Superior temporal gyrus (tissue), 1 donor: ENCODE results near the gene MTUS2.

Experiments used
- DNase-seq: peaks from one replicate; pipeline ENCODE4 v3.0.0-alpha.2; 2016; ENCODE audit errors: extremely low spot score

MTUS2 gene

DNA sequence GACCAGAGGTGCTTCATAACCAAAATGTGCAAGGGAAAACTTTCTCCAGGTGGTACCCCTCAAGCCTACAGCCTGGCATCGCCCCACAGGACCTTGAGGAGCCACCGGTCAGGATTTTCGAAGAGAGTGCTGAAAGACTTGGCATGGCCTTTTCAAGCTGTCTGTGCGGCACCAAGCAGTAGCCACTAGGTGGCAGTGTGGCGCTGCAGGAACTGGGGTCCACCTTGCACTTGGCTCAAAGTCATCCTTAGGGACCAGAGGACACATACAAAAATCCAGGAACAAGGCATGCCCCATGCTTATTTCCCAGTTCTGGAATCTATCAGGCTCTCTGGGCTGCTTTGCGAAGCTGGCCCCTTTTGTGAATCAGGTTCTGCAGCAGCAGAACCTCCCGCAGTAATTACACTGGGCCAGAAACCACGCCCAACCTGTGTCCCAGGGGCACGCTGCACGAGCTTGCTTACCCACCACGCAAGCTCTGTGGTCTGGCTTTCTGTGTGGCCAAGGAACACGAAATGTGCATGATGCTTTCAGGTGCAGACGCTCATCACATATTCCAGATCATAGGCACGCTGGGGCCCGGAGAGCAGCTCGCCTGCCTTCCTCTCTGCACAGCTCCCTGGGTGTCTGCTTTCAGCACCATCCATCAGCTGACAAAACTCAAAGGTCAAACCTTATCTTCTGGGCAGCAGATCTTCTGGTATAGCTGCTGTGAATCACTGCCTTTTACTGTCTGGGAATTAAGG, 688.2 kb downstream of the MTUS2 start:
- peak; percentile 96 for DNase-seq

DNA sequence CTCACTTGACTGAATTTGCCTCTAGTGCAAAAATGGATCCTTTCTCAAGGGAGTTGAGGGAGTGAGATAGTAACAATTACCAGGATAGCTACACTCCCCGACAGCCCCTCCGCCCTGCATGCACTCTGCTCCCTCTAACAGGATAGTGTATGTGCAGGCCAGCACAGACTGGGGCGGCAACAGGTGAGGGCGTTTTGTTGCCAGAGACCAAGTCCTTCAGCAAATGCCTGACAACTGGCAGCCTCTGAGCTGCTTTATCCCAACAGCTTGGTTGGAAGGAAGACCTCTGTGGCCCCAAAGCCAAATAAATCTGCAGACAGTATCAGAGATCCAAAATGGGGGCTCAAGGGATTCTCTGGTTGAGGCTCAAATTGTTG, 688.7 kb downstream of the MTUS2 start:
- DNase-seq = no peak

DNA sequence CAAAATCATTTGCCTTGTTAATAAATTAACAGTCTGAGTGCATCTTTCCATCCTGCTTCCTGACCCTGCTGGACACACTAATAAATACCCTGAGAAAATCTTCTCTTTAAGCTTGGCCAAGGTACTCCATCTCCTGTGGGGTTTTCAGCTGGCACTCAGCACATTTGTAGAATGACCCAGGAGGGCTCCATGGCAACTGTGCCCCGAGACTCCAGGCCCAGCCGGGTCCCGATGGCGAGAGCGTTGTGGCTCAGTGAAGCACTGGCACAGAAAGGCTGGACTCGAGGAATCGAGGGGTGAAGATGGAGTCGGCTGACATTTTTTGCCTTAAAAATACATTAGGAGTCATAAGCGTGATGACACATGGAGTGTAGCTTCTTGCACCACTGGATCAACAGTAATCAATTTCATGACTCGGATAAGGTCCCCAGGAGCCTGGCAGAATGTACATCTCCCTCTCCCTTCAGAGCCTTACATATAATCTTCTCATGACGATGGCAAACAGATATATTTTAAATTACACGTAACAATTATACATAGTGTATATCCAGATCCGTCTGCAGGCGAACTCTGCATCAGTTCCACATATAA, 690.0 kb downstream of the MTUS2 start:
- DNase-seq = no peak

DNA sequence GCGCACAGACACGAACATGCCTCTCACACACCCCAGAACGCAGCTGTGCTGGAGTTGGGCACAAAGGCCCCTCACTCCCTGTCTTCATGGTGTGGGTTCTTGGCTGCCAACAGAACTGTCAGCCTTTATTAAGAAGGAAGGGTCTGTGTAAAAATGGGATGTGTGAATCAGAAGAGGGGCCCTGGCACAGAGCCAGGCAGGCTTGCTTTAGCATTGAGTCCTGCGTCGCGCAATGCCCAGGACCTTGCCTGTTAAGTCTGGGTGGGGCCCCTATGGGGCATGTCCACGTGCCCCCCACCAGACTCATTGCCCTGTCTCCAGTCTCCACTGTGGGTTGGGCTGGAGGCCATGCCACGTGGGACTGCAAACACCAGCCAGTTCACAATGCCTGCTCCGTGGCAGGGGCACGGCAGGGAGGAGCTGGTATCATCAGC, 690.5 kb downstream of the MTUS2 start:
- DNase-seq = no peak

DNA sequence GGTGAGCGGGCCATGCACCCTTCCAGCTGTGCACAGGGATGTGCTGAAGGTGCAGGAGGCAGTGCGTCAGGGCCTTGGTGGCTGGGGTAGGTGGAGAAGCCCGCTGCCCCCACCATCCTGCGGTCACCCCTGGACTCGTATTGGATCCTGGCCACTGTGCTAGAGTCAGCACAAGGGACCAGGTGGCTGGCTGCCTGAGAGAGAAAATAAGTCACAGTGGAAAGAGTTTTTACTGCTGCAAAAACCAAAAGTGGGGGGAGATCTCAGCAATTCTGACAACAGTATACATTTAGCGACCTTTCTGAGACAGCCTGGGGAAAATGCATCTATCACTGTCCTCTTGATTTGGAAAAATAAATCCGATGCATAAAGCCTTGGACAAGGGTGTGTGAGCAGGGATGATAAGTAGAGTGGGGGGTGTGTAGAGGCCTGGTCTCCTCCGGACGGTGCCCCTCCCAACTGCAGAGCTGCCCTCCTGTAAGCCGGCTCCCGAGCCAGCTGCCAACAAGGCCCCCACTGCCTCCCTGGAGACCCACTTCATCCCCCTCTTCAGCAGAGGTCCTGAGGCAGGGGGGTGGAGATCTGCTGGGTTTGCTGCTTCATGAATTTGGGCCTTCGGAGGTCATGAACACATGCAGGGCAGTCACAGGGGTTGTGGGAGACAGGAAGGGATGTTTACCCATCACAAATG, 691.1 kb downstream of the MTUS2 start:
- DNase-seq = no peak

GRCh38 chr13:29511980-29512379, 691.8 kb downstream of the MTUS2 start:
- DNase-seq = no peak

GRCh38 chr13:29513002-29513980, 693.2 kb downstream of the MTUS2 start:
- no peak for DNase-seq

DNA sequence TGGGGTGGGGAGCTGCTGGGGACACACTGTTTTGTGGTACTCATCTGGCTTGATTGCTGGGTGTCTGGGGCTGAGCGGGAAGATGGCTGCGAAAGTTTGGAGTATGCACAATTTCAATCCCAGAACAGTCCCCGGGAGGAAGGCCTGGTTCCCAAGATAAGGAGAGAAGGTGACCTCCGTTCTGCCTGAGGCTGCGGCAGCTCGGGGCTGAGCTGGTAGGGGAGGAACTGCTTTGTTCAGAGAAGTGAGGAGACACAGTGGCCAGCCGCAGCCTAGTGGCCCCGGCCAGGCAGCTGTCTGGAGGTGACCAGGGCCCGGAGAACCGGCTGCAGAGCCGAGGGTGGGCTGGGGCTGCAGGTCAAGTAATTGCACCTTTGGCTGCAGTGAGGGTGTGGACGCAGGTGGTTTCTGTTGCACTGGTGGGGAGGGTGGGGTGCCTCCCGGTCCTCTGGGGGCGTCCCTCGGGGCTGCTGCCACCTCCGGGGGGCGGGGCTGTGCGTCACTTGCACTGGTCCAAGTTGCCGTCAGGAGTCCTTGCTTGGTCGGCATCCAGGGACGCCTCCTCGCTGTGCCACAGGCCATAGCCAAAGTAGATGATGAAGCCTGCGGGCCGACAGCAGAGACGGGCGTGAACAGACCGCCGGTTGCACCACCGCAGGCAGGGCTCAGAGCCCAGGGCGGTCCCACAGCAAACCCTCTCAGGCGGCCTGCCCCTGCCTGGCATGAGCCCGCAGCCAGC, 694.0 kb downstream of the MTUS2 start:
- DNase-seq = no peak

DNA sequence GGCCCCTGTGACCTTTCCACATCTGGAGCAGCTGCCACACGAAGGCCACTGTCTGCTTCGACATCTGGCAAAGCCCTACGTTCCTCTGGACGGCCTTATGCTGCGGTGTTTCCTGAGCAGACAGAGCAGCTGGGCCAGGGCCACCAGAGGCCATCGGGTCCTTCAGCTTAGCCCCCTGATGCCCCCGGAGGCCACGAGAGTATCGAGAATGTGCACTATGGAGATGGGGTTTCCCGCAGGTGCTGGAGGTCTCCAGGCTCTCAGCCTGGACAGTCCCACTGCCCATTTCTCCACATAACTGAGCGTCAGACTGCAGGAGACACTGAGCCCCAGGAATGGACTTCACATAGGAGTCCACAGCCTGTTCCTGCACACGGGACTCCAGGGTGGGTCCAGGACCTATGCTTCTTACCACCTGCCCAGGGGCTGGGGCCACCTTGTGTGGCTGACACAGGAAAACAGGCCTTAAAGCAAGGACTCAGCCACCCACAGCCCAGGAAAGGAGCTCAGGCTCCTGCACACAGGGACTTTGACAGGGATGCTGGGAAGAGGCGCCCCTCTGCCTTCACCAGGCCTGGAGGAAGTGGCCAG, 694.7 kb downstream of the MTUS2 start:
- DNase-seq = no peak

- DNase-seq = no peak
These were observed 695.2 kb downstream of the MTUS2 start for GRCh38 chr13:29515372-29515771.

DNA sequence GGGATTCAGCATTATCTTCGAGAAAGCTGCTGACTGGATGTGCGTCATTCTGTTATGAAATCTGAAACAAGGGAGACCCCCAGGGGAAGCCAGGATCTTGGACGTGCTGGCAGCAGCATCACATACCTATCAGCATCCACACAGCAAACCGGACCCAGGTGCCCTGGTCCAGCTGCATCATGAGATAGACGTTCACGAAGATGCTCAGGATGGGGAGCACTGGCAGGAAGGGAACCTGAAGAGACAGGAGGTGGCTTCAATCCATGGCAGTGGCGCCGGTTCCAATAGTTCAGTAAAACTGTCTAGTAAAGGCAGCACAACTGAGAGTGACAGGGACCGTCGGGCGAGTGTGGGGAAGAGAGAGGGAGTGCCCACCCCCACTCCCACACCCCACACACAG, 695.9 kb downstream of the MTUS2 start:
- DNase-seq = no peak

DNA sequence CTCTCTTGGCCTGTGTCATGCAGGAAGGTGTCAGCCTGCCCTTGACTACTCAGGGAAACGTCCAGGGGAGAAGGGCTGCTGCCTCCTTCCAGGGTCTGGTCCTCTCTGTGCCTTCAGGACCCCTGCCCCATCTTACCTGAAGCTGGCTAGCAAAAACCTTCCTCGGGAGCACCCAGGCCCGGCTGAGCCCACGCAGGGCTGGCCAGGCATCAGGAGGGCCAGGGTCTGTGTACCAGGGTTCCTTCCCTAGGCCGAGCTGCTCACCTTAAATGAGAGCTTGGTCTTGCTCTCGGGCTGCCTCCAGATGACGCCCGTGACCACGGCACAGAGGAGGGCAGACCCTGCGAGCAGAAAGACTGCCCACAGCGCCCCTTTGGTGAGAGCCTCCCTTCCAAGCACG, 696.7 kb downstream of the MTUS2 start:
- no peak for DNase-seq

DNA sequence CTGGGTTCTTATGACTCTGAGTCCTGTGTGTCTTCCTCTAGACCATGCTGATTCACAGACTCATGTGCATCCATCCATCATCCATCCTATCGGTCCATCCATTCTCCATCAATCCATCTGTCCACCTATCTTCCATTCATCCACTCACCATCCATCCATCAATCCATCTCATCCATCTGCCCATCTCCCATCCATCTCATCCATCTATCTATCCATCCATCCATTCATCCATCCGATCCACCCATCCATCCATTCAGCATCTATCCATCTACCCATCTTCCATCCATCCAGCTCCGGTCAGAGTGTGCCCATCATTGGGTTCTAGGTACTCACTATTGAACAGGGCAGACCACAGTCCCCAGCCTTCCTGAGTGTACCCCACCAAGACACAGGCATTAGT, 699.8 kb downstream of the MTUS2 start:
- no peak for DNase-seq

DNA sequence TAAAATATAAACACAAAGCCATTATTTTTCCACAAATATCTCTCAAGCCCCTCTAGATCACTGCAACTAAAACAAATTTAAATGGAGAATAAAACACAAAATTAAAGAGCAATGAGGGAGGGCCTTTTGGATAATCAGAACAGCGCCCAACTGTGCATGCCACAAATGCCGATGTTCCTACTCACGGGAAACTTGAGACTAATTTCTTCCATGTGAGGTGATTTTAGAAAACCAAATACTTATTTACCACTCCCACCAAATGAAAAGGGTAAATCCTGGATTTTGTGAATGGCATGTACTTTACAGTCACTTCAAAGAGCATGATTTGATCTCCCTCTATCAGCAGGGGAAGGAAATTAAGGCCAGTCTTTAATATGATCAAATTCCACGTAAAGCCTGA, 700.5 kb downstream of the MTUS2 start:
- DNase-seq = no peak

- DNase-seq = no peak
These were observed 701.2 kb downstream of the MTUS2 start for GRCh38 chr13:29521336-29521735.

- DNase-seq = no peak
These were observed 702.0 kb downstream of the MTUS2 start for GRCh38 chr13:29522044-29522685.

DNA sequence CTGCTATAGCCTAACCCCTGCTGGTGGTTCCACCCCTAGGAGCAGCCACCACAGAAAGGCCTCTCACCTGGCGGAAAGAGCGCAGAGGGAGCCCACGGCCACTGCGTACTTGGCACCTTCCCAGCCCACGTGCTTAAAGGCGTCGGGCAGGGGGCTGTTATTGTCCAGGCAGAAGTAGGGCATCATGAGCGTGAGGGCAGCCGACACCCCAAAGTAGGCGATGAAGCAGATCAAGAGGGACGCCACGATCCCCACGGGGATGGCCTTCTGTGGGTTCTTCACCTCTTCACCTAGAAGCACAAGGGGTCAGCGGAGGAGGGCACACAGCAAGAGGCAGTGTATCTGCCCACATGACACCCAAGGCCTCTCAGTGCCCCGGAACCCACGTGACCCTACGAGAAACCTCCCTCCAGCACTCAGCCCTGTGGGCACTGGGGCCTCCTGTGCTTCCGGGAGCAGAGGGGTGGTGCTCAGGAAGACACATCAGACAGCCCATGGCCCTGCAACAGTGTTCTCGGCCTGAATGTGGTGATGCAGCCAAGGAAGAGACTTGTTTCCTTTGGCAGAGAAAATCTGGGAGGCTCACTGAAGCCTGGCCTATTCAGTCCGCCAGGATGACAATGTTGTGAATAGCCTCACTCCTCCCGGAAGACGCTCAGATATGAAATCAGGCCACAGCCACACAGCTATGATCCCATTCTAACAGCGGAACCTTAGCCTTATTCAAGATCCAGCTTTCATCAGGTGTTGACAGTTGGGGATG, 703.2 kb downstream of the MTUS2 start:
- DNase-seq = no peak

- no peak for DNase-seq
These were observed 704.0 kb downstream of the MTUS2 start for GRCh38 chr13:29524176-29524575.

- no peak for DNase-seq
These were observed 704.5 kb downstream of the MTUS2 start for GRCh38 chr13:29524641-29525040.

DNA sequence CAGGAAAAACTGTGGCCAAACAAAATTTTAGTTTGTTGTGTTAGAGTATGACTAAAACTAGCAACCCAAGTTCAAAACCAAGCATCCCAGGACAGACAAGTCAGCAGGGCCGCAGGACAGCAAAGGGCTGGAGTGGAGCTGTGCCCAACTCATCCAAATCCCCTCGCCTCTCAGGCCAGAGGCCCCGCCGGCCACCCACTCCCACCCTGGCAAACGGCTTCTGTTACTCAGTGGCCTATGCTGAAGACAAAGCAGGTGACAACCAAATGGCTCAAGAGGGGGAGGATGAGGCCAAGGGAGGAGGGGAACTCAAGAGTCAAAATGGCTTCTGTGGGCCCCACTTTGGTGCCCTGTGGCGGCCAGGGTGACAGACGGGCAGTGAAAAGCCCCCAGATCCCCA, 705.6 kb downstream of the MTUS2 start:
- DNase-seq = no peak
